Dedifferentiated amniotic fluid mesenchymal stem cell (primary cell): ENCODE data around the gene ACOT8.
A peak's percentile ranks its signal among the peaks of the same experiment; 100 is the strongest.
"Not testable (repeated sequence)": the region's sequence is repeated elsewhere in the genome, so short reads cannot be mapped to it uniquely, and the experiment has no call there.

Experiments
- DNase-seq: peaks from one replicate; pipeline ENCODE4 v3.0.0-alpha.2; 2016; ENCODE audit errors: extremely low spot score

ACOT8 gene

GRCh38 chr20:45853484-45853883 lies 3.7 kb downstream of the ACOT8 start:
- no peak for DNase-seq

- DNase-seq = no peak
Measured at GRCh38 chr20:45852326-45852725, 4.9 kb downstream of the ACOT8 start.

- no peak for DNase-seq
Measured at GRCh38 chr20:45851501-45851900, 5.7 kb downstream of the ACOT8 start.

GRCh38 chr20:45850926-45851325 lies 6.3 kb downstream of the ACOT8 start:
- no peak for DNase-seq

GRCh38 chr20:45850238-45850637 lies 7.0 kb downstream of the ACOT8 start:
- DNase-seq = no peak

- DNase-seq = no peak
Measured at GRCh38 chr20:45848969-45849582, 8.1 kb downstream of the ACOT8 start.

- DNase-seq = no peak
Measured at GRCh38 chr20:45848421-45848820, 8.8 kb downstream of the ACOT8 start.

GRCh38 chr20:45845452-45845851 lies 11.7 kb downstream of the ACOT8 start:
- no peak for DNase-seq

GRCh38 chr20:45843506-45843905 lies 13.7 kb downstream of the ACOT8 start:
- no peak for DNase-seq

- DNase-seq = no peak
Measured at GRCh38 chr20:45842169-45842812, 14.9 kb downstream of the ACOT8 start.

- no peak for DNase-seq
Measured at GRCh38 chr20:45841407-45842129, 15.6 kb downstream of the ACOT8 start.

GRCh38 chr20:45840700-45841198 lies 16.4 kb downstream of the ACOT8 start:
- no peak for DNase-seq

GRCh38 chr20:45836841-45837240 lies 20.4 kb downstream of the ACOT8 start:
- DNase-seq = no peak

GRCh38 chr20:45835825-45836224 lies 21.4 kb downstream of the ACOT8 start:
- DNase-seq = peak; percentile 58

- DNase-seq = no peak
Measured at GRCh38 chr20:45835329-45835765, 21.8 kb downstream of the ACOT8 start.

- no peak for DNase-seq
Measured at GRCh38 chr20:45834797-45835161, 22.4 kb downstream of the ACOT8 start.

GRCh38 chr20:45833883-45834796 lies 23.1 kb downstream of the ACOT8 start:
- no peak for DNase-seq

GRCh38 chr20:45833030-45833882 lies 23.9 kb downstream of the ACOT8 start, which contains the start of gene SNX21:
Gene SNX21, plus strand, starts transcription at chr20:45833799. Its CDS starts 121 bp downstream, at chr20:45833920.
- DNase-seq = peak; percentile 76

- no peak for DNase-seq
Measured at GRCh38 chr20:45832619-45833018, 24.6 kb downstream of the ACOT8 start.

- not testable (repeated sequence) for DNase-seq
Measured at GRCh38 chr20:45829673-45830106, 27.5 kb downstream of the ACOT8 start.

- DNase-seq = no peak
Measured at GRCh38 chr20:45828589-45828988, 28.6 kb downstream of the ACOT8 start.
